GM12892 (cell line): ENCODE measurements around the gene YTHDC1.

Experiments used
- DNase-seq: peaks from one replicate; pipeline ENCODE4 v3.0.0; 2011; ENCODE audit not compliant: insufficient read length
- FAIRE-seq: peaks from 2 replicates; lab custom pipeline; 2011; peaks lifted over from hg19 to GRCh38; lab: Jason Lieb, UNC
- POLR2A ChIP-seq: IDR thresholded peaks from 2 replicates; pipeline ENCODE4 v1.6.1; 2011; ENCODE audit warnings: low read depth, low read length, control low read depth
- POLR2AphosphoS5 ChIP-seq: IDR thresholded peaks from 2 replicates; pipeline ENCODE4 v1.6.1; 2011; ENCODE audit warnings: low read depth, low read length, control low read depth
- TAF1 ChIP-seq: IDR thresholded peaks from 2 replicates; pipeline ENCODE4 v1.6.1; 2011; ENCODE audit warnings: low read depth, mild to moderate bottlenecking, control low read depth, low read length, borderline replicate concordance

The YTHDC1 gene

GRCh38 chr4:68324519-68325262 is 25.2 kb downstream of the YTHDC1 start:
- no peak for FAIRE-seq
- TF ChIP-seq POLR2A (no peak), TAF1 (no peak), POLR2AphosphoS5 (no peak)
- no peak for DNase-seq

GRCh38 chr4:68319040-68319439 is 30.9 kb downstream of the YTHDC1 start:
- DNase-seq (no peak), FAIRE-seq (no peak)
- TF ChIP-seq POLR2A: no peak
- TF ChIP-seq TAF1: no peak
- TF ChIP-seq POLR2AphosphoS5: no peak

- no peak for DNase-seq
- peak; percentile 51 for FAIRE-seq
- TF ChIP-seq TAF1 (no peak), POLR2AphosphoS5 (no peak), POLR2A (no peak)
These were observed 33.5 kb downstream of the YTHDC1 start for GRCh38 chr4:68316193-68316969.

DNA sequence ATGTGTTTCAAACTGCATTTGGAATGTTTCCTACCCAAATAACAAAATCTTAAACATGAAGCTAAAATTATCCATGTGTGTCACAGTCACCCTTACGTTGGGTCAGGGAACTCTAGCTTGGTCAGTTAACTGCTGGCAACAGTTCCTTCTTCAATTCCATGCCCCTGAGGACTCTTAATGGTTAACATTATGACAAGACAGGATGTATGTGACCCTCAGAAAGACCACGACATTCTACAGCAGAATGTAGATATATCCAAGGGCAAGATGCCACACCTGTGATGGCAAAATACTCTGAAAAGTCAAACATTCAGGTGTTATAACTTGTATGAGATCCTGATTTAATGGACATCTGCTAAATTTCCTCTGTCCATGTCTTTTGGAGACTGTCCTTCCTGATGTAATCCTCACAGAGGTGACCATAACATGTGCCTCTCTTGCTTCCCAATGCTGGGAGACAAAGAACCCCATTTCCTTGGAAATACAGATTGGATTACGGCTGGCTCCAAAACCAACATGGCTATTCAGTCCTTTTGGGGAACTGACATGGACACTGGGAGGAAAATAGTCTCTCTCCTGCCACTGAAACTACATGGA is 39.1 kb downstream of the YTHDC1 start:
- DNase-seq (no peak), FAIRE-seq (no peak)
- peak; percentile 57; the same call in 1 of the 2 replicates for TF ChIP-seq POLR2AphosphoS5
- no peak for TF ChIP-seq TAF1
- TF ChIP-seq POLR2A: 0 out of 2 replicates have a peak, but pooled peaks have one; percentile 28

- FAIRE-seq: no peak
- DNase-seq: no peak
- TF ChIP-seq TAF1 (no peak), POLR2A (no peak), POLR2AphosphoS5 (no peak)
These were observed 45.2 kb downstream of the YTHDC1 start for GRCh38 chr4:68304731-68305130.

- FAIRE-seq: no peak
- TF ChIP-seq POLR2AphosphoS5 (no peak), TAF1 (no peak), POLR2A (no peak)
- DNase-seq: no peak
These were observed 50.1 kb downstream of the YTHDC1 start for GRCh38 chr4:68299492-68300457.

DNA sequence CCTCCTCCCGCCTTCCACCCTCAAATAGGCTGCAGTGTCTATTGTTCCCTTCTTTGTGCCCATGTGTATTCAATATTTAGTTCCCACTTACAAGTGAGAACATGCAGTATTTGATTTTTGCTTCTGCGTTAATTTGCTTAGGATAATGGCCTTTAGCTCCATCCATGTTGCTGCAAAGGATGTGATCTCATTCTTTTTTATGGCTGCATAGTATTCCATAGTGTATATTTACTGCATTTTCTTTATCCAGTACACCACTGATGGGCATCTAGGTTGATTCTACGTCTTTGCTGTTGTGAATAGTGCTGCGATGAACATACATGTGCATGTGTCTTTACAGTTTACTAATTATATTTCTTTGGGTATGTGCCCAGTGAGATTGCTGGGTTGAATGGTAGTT is 52.8 kb downstream of the YTHDC1 start:
- TF ChIP-seq TAF1 (no peak), POLR2AphosphoS5 (no peak), POLR2A (no peak)
- FAIRE-seq: no peak
- no peak for DNase-seq

- DNase-seq (no peak), FAIRE-seq (no peak)
These were observed 58.6 kb downstream of the YTHDC1 start for GRCh38 chr4:68291256-68291655.

GRCh38 chr4:68288393-68288740 is 61.5 kb downstream of the YTHDC1 start:
- TF ChIP-seq POLR2A: no peak
- no peak for TF ChIP-seq TAF1
- TF ChIP-seq POLR2AphosphoS5: no peak
- FAIRE-seq (no peak), DNase-seq (no peak)

More at GRCh38 chr4:68291256-68291655, 58.6 kb downstream of the YTHDC1 start:
- TF ChIP-seq POLR2A (no peak), TAF1 (no peak), POLR2AphosphoS5 (no peak)

DNA sequence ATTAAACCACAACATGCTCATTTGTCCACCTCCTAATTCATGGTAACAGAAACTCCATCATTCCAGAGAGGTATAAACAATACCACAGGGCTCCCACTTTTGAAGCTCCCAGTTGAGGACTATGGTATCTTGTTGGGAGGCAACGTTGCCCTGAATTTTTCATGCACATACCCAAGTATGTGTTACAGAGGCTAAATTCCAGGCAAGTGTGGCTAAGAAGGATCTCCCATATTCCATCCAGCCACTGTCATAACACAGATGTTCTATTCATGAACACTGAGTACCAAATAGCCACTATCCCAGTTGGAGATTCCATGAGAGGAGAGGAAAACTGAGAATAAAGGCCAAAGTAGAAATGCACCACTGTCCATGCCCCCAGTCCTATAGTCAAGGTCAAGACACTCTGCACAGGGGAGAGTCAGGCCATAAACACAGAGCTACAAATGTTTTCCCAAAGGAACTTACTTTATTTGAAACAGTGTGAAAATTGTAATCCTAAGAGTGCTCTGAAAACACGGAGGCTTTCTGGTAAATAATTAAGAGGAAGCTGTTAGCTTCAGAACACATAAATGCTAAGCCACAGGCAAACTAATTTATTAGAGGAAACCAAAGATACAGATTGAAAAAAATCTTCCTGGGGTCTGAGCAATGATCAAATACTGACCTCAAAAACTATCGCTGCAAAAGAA is 62.0 kb downstream of the YTHDC1 start:
- DNase-seq (no peak), FAIRE-seq (no peak)
- TF ChIP-seq TAF1: no peak
- TF ChIP-seq POLR2AphosphoS5: no peak
- TF ChIP-seq POLR2A: no peak

DNA sequence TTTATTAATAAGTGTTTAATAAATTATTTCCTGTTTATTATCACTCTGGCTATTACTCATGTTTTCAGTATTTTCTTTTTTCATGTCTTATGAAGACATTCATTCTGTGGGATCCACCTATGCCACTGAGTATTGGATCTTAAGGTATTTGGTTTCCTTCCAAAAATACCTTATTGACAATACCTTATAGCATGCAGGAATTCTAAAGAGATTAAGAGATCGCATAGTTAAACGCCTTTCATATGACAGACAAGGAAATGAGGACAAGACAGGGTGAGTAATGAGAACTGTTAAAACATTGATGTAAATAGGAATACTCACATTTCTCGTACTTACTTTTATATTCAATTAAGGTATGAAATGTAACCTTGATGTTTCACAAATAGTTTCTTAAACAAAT is 66.2 kb downstream of the YTHDC1 start:
- FAIRE-seq: no peak
- no peak for DNase-seq
- TF ChIP-seq POLR2A: no peak
- no peak for TF ChIP-seq POLR2AphosphoS5
- TF ChIP-seq TAF1: no peak
